Esophagus squamous epithelium (tissue), 4 donors: Measurements from ENCODE around the gene TFEB.

ENCODE experiments used
- POLR2A ChIP-seq, 4 donors: fragments of 450-650 bp; IDR thresholded peaks; one replicate each; pipeline ENCODE4 v1.6.1; 2017; ENCODE audit warnings: antibody characterized with exemption in 4 of 4, mild to moderate bottlenecking in 4 of 4, moderate library complexity in 3 of 4
- TF ChIP-seq, protein P1 (sequence below), 6 experiments: fragments of 450-650 bp in 4 of 6; fragments of 200-600 bp in 2 of 6; sonication (generic) in 2 of 6; IDR thresholded peaks; one replicate each; pipeline ENCODE4 v1.5.1; 2016 to 2019; ENCODE audit warnings: antibody characterized with exemption in 6 of 6, mild to moderate bottlenecking in 4 of 6, moderate library complexity in 4 of 6

DNA sequence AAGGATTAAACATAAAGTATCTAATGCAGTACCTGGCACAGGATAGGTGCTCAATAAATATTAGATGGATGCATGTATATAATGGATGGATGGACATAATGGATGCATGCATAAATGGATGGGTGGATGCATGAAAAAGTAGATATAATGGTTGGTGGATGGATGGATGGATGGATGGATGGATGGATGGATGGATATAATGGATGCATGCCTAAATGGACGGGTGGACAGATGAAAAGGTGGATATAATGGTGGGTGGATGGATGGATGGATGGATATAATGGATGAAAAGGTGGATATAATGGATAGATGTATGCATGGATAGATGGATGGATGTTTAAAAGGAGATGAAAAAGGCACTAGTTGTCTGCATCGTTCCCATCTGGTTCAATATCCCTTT is 26.0 kb downstream of the TFEB start:
- TF ChIP-seq, protein P1, sequence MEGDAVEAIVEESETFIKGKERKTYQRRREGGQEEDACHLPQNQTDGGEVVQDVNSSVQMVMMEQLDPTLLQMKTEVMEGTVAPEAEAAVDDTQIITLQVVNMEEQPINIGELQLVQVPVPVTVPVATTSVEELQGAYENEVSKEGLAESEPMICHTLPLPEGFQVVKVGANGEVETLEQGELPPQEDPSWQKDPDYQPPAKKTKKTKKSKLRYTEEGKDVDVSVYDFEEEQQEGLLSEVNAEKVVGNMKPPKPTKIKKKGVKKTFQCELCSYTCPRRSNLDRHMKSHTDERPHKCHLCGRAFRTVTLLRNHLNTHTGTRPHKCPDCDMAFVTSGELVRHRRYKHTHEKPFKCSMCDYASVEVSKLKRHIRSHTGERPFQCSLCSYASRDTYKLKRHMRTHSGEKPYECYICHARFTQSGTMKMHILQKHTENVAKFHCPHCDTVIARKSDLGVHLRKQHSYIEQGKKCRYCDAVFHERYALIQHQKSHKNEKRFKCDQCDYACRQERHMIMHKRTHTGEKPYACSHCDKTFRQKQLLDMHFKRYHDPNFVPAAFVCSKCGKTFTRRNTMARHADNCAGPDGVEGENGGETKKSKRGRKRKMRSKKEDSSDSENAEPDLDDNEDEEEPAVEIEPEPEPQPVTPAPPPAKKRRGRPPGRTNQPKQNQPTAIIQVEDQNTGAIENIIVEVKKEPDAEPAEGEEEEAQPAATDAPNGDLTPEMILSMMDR (IDR thresholded peaks at IDR 0.05), result no peak
- TF ChIP-seq POLR2A (IDR thresholded peaks at IDR 0.05), result no peak
